CD4-positive, alpha-beta T cell treated with Interleukin-10 for 1 hour (primary cell): Measurements from ENCODE around the gene LAMC1.

Source experiments
- DNase-seq: peaks from one replicate; pipeline ENCODE4 v3.0.0-alpha.2; 2020

The LAMC1 gene

DNA sequence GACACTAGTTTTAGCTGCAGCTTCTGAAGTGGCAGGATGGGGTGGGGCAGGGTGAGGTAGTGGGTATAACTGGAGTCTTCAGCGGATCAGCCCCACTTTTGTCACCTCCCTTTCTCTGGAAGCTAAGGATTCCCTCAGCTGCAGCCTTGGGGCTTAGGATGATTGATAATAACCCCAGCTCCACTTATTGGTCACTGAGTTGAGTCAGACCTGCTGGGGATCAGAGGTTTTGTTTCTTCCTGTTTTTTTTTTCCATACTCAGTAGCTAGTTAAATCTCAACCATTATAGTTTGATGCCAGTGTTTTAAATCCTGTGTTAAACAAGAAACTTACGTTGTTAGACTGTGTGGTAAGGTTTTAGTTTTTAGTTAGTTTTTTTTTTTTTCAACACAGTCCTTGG is 57.2 kb downstream of the LAMC1 start:
- DNase-seq: no peak

- no peak for DNase-seq
Observed at GRCh38 chr1:183081402-183082120, 58.3 kb downstream of the LAMC1 start.

GRCh38 chr1:183082650-183083049 is 59.4 kb downstream of the LAMC1 start:
- no peak for DNase-seq

DNA sequence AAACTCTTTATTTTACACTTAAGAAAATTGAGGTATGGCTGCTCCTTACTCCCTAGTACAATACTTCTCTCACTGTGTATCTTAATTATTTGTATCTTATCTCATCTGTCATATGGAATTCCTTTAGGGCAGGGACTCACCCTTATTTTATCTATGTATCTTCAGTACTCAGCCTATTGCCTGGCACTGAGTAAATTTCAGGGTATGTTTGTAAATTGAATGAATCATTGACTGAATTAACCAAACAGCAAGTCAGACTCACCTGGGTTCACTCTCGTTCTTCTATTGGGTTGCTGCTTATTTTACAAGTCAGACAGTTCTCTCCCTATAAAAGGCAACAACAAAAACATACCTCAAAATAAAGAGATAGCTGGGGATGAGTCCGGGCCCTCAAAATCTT is 63.8 kb downstream of the LAMC1 start:
- DNase-seq: no peak

- DNase-seq: no peak
Observed at GRCh38 chr1:183089025-183089639, 65.9 kb downstream of the LAMC1 start.

GRCh38 chr1:183090391-183091006 is 67.3 kb downstream of the LAMC1 start:
- DNase-seq: no peak

DNA sequence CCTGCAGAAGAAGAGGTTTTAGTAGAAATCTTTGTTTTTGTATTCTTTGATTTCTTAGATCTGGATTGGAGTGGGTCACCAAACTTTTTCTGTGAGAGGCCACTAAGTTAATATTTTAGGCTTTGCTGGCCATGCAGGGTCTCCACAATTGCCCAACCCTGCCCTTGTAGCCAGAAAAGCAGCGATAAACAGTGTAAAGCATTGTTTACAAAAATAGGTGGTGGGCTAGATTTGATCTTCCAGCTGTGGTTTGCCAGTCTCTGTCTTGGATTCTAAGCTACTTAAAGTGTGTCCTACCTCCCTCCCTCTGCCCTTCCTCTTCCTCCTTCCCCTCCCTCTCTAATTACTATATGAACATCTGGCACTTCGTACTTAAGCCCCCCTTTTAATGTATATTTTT is 68.0 kb downstream of the LAMC1 start:
- no peak for DNase-seq

DNA sequence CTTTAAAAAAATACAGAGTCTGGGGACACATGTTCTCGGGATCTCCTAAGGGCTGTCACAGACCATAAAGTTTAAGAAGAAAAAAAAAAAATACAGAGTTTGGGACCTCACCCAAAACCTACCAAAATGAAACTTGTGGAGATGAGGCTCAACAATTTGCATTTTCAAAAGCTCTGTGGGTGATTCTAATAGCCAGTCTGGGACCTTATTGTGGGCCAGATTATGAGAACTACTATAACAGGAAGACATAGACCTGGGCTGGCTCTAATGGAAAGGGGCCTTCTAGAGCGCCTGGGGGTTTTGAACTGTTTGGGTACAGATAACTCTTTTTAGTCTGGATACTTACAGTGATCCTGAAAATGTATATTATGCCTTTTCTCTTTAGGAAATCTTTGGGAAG is 69.1 kb downstream of the LAMC1 start:
- no peak for DNase-seq

- no peak for DNase-seq
Observed at GRCh38 chr1:183093066-183093668, 69.9 kb downstream of the LAMC1 start.

- no peak for DNase-seq
Observed at GRCh38 chr1:183093786-183094298, 70.6 kb downstream of the LAMC1 start.

- no peak for DNase-seq
Observed at GRCh38 chr1:183094351-183094750, 71.1 kb downstream of the LAMC1 start.

DNA sequence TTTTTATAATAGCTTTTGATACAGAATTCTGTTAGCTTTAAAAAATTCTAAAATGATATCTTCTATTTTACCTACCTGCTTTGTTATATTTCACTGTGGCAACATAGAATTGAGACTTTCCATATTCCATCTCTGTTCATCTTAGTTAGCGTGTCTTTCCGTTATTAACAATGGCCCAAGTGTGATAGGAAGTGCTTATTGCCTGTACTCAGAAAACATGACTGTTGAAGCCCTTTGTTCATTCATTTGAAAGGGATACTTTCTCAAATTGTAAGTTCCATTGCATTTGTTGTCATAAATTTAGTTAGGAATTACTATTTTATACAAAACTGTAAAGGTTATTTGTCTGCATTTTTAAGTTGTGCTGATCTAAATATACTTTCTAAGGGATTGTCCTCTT is 73.1 kb downstream of the LAMC1 start:
- DNase-seq: no peak

DNA sequence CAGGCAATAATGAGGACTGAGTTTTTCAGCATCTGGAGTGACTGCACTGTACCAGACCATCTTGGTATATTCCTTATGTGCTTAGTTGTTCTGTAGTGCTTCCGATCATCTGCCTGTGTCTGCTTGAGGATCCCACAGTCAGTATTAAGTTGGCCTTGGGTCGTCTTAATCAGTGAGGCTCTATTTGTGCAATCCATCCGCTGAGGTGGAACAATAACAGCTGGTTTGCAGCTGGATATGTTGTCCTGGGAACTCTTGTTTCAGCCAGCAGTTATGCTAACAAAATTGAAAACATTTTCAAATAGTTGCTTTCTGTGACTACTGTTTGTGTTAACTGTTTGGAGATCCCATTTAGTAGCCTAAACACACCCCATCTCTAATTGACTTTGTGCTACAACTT is 73.7 kb downstream of the LAMC1 start:
- DNase-seq: no peak

DNA sequence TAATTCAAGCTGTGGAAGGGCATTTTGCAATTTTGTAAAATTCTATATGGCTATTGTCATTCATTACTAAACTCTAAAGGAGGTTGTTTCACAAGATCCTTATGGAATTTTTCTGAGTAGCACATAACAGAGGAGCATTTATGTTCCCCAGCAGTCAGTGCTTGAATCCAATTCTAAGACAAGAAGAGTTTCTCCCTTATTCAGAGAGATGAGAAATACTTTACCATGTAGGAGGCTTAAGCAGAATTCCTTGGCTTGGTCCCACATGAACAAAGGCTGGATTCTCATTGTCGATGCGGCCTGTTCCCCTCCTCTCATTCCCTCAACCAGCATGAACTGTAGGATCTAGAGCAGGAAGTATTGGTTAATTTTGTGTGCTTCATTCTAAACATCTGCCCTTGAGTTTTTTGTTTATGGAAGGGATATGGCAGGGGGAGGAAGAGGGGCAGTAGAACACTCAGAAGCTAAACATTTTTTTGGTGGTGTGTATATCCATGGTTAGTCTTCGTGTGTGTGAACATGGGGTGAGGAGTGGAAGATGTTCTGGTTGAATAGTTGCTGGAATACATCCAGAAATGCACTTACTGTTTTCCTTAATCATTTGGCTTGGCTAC is 74.3 kb downstream of the LAMC1 start:
- no peak for DNase-seq

DNA sequence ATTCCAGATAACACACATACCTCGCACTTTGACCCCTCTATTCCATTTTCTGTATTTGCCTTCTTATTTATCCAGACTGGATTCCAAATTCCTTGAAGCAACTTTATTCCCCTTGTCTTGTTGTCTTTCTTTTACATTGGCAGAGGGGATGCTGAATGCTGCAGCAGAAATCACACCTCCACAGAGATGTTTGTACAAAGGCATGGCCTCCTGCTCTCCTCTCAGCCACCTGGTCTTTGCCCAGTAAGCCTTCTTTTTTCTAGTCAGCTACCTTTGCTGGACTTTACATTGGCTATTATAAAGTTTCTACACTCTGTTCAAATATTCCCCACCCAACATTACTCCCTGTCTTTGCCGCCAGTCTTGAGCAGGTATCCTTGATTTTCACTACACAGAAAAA is 75.1 kb downstream of the LAMC1 start:
- no peak for DNase-seq

- no peak for DNase-seq
Observed at GRCh38 chr1:183100361-183100974, 77.2 kb downstream of the LAMC1 start.

DNA sequence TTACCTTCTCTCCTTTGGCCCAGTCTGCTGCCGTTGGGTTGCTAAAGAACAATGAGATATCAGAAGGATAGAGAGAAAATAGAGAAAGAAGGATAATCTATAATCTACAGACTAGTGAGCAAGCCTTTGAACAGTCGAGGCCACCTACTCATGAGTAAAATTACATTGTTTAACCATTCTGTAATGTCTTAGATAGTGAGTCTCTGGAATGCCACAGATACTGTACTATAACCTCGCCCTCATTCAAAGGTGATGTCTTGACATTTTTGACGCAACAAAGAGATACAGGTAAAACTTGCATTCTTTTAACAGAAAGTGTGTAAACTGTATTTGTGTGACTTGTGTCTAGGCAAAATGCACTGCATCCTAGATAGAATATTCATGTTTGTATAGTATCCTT is 77.9 kb downstream of the LAMC1 start:
- no peak for DNase-seq

DNA sequence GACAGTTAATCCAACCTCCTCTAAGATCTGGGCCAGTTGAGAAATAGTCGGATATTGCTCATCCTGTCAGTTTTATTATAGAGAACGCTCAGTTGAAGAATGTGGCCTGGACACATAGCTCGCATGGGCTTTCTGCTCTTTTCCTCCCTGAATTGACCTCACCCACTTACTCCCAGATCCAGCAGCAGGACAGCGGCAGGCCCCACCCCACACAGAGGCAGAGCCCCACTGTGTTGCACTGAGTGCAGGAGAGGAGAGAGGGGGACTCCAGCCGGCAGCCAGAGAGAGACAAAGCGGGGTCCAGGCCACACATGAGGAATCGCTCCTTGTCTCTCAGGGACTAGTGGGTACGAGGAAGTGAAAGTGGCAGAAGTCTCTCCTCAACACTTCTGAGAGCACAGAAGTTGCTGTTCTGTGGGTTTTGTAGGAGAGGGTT is 78.6 kb downstream of the LAMC1 start:
- no peak for DNase-seq

GRCh38 chr1:183103147-183103546 is 79.9 kb downstream of the LAMC1 start:
- DNase-seq: no peak

DNA sequence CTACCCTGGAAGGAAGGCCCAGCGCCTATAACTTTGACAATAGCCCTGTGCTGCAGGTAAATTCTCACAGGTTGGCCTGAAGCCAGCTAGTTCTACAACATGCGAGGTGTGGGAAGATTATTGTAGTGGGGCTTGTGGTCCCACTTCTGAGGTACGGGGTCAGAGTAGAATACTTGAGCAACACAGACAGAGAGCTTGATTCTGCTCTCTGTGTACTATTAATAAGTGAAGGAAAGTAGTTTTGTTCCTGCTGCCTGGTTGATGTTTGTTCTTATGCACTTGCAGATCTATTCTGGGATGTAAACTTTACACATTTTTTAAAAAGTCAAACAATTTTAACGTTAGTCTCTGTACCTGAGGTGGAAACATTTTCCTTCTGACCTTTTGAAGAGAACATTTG is 80.4 kb downstream of the LAMC1 start:
- no peak for DNase-seq

GRCh38 chr1:183105449-183105848 is 82.2 kb downstream of the LAMC1 start:
- no peak for DNase-seq

GRCh38 chr1:183106166-183106565 is 82.9 kb downstream of the LAMC1 start:
- DNase-seq: no peak

DNA sequence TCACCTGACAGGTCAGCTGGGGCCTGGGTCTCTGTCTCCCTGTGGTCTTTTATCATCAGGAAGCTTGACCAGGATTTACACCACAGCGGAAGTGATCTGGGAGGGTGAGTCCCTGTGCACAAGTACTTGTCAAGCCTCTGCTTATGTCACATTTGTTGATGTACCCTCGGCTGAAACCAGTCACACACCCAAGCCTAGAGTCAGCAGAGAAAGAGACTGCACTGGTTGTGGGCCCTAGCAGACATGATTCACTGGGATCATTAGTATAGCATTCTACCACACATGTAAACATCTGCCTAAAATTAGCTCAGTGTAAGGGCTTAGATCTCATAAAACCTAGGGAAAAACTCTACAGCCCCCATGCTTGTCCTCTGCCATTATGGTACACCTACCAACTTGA is 83.5 kb downstream of the LAMC1 start:
- no peak for DNase-seq
